ENCODE data around the gene LRRC49.

Gene LRRC49

DNA sequence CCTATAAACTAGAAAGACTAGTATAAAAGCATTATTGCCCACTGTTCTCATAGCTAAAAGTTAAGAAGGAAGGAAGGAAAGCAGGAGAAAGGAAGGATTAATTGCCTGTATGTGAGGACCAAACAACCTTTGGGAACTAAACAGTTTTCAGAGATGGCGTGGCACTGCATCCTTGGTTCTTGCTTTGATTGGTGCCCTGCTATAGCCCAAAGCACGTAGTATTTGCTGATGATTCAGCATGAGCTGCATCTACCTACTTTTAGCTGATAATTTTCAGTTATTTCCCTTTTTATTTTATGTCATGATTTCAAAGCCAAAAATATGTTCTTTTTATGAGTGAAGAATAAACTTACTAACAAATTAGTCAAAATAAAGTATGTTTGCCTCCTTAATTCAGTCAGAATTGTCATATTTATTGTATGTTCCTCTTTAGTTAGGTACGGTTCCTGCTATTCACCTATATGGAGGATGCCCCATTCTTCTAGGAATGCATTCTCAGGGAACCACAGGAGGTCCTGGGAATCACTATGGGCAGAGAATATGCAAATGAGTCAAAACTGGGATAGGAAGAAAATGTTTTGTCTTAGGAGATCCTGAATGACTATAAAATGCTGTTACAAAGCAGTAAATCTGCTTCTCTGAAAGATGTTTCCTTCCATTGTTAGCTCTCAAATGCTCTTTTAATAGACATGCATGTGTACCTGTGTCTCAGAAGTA is 157.2 kb downstream of the LRRC49 start:
- DNase-seq (ENCODE audit: low read depth in 1 of 2, low spot score in 1 of 2), result no peak

DNA sequence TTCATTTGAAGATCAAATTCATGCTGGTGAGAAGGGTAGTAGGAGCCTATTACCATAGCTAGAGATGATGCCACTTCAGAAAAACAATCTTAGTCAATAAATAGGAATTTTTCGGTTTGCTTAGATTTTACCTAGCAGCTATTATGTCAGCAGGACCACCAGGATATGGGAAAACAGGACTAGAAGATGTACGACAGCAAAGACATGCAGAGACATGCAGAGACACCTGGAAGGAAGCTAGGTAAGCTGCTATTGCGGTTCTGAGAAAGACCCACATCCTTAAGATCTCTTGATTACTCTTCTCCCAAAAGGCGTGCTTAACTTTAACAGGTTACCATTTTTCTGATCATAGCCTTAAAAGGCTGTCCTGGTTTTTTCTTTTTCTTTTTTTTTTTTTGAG is 157.8 kb downstream of the LRRC49 start:
- no peak for DNase-seq (ENCODE audit: low read depth in 1 of 2, low spot score in 1 of 2)

GRCh38 chr15:71051539-71051938 is 158.9 kb downstream of the LRRC49 start:
- DNase-seq (ENCODE audit: low read depth in 1 of 2, low spot score in 1 of 2), result no peak

GRCh38 chr15:71052356-71052755 is 159.7 kb downstream of the LRRC49 start:
- no peak for DNase-seq (ENCODE audit: low read depth in 1 of 2, low spot score in 1 of 2)

DNA sequence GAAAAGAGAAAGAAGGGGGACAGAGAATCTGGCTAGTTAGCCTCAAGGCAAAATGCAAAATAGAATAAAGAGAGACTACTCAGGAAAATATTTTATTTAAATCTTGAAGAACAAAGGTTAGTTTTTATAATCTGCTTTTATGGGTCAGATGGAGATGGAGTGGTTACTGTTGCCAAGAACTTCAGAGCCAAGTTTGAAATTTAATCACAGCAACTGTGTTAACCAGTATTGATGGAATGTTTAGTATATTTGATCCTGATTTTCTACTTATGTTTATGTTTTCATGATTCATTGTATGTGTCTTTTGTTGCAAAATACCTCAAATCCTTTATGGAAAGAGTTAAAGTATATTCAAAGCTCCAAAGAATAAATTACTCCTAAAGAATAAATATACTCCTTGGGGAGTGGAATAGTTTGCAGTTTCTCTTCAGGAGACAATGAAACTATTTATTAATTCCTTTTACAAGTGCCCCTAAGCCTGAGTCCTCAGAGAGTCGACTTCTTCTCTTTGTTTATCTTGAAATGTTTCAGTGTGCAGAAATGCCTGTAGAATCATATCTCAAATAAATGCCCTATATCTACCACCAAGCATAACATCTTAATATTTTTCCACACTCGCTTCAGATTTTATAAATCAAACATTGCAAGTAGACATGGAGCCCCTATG is 161.8 kb downstream of the LRRC49 start:
- DNase-seq (ENCODE audit: low read depth in 1 of 2, low spot score in 1 of 2), result no peak

- no peak for DNase-seq (ENCODE audit: low read depth in 1 of 2, low spot score in 1 of 2)
Measured at GRCh38 chr15:71055461-71055860, 162.8 kb downstream of the LRRC49 start.

- no peak for DNase-seq (ENCODE audit: low read depth in 1 of 2, low spot score in 1 of 2)
Measured at GRCh38 chr15:71056111-71056510, 163.5 kb downstream of the LRRC49 start.

DNA sequence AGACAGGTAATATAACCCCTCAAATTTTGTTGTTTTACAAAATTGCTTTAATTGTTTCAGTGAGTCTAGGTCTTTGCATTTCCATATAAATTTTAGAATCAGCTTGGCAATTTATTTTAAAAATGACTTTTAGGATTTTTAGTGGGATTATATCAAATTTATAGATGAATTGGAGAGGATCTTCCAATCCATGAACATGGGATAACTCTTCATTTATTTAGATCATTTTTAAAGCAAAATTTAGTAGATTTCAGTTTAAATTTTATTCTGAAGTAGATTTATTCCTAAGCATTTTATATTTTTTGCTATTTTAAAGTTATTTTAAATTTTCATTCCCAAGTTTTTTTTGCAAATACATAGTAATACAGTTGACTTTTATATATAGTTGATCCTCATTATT is 164.5 kb downstream of the LRRC49 start:
- DNase-seq (ENCODE audit: low read depth in 1 of 2, low spot score in 1 of 2), result no peak

GRCh38 chr15:71057581-71057980 is 165.0 kb downstream of the LRRC49 start:
- no peak for DNase-seq (ENCODE audit: low read depth in 1 of 2, low spot score in 1 of 2)

- no peak for DNase-seq (ENCODE audit: low read depth in 1 of 2, low spot score in 1 of 2)
Measured at GRCh38 chr15:71060983-71061382, 168.4 kb downstream of the LRRC49 start.

DNA sequence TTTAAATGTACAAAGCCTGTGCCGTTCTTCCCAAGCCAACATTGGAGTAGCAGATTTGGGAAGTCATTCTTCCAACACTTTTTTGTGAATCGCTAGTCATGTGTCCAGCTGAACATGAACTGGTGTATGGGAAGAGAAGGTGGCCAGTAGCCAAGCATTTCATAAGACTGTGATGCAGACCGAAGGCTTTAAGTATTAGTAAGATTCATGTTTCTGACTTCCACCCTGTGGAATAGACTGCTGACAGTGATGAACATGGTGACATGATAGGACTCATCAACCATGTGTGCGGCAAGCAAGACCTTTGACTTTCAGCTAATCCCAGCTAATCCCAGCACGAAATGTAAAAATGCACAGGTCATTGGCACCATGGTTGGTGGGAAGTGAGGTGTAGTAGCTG is 174.4 kb downstream of the LRRC49 start:
- no peak for DNase-seq (ENCODE audit: low read depth in 1 of 2, low spot score in 1 of 2)

GRCh38 chr15:71069693-71070092 is 177.1 kb downstream of the LRRC49 start:
- no peak for DNase-seq (ENCODE audit: low read depth in 1 of 2, low spot score in 1 of 2)

DNA sequence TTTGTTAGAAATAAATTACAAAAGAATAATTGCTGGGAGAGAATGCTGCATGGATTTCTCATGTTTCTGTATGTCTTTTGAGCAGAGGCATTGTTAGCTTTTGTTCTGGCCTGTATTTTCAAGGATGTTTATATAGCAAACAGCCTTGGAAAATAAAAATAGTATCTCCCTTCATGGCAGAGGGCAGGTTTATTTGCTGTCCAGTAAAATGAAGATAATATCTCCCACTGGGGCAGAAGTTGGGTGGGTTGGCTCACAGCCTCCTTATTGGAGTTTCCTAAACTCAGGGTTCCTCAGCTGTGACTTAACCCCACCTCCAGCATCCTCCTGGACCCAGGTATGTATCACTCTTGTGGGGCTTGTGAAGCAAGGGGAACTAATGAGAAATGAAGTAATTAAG is 178.9 kb downstream of the LRRC49 start:
- no peak for DNase-seq (ENCODE audit: low read depth in 1 of 2, low spot score in 1 of 2)

GRCh38 chr15:71072423-71072822 is 179.8 kb downstream of the LRRC49 start:
- no peak for DNase-seq (ENCODE audit: low read depth in 1 of 2, low spot score in 1 of 2)

- DNase-seq (ENCODE audit: low read depth in 1 of 2, low spot score in 1 of 2), result no peak
Measured at GRCh38 chr15:71078506-71079207, 186.0 kb downstream of the LRRC49 start.

DNA sequence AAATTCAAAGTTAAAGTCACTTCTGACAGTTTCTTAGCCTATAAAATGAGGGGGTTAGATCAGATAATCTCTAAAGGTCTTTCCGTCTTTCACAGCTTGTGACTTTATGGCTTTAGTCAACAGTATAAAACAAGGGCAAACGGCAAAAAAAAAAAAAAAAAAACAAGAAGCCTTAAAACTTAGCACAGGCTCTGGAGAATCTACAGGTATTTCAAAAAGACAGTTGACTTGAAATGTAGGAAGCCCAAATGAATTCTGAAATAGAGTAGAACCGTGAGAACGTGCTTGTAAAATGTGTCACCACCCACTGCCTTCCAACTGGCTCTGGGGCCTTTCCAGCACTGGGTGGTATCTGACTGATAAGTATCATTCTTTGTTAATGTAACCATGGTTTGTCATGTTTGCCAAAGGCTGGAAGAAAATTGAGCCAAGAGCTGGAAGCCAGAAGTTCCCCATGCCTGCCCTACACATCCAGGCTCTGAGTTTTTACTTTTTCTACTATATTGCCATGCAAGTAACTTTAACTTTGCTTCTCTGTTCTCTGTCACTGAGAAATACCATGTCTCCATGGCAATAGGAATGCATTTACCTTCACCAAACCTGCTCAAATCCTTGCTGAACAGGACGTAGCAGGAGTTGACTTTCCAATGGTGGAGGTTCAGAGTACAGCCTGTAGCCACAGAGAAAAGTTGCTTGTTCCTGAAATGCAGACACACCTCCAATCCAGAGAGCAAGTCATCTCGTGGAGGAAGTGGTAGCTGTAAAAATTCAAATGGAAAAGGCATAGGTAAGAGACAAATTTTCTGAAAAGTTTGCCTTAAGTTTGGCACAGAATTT is 186.8 kb downstream of the LRRC49 start:
- no peak for DNase-seq (ENCODE audit: low read depth in 1 of 2, low spot score in 1 of 2)

DNA sequence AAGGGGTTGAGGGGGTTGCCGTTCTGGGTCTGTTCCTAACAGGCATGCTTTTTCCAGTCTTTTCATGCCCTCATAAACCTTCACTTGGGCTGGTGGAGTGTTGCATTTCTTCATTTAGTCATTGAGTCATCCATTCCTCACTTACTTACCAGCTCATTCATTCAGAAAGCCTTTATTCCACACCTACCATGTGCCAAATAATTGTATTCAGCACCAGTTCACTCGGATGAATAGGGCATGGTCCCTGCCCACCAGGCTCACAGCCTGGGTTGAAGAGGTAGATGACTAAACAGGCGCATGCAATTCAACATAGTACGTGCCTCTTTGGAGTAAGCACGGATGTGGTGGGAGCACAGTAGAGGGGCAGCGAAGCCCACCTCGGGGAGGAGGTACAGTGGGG is 187.5 kb downstream of the LRRC49 start:
- no peak for DNase-seq (ENCODE audit: low read depth in 1 of 2, low spot score in 1 of 2)

GRCh38 chr15:71080705-71081104 is 188.1 kb downstream of the LRRC49 start:
- DNase-seq (ENCODE audit: low read depth in 1 of 2, low spot score in 1 of 2), result no peak

- DNase-seq (ENCODE audit: low read depth in 1 of 2, low spot score in 1 of 2), result no peak
Measured at GRCh38 chr15:71082803-71083202, 190.2 kb downstream of the LRRC49 start.

DNA sequence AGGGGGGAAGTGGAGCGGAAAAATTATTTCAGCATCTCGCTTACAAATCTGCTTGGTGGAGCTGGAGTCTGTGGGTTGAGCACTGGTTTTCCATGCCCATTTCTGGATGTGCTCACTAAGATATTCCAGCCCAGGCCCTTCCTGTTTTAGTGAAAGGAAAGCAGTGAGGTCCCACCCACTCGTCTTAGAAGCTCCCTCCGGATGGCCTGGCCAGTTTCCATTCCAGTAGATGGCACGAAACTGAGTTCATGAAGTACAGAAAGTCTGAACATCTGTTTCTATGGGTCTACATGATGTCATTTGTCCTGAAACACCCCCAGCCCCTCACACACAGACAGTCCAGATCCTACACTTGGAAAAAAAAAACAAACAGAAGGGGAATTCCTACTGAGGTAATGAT is 190.7 kb downstream of the LRRC49 start:
- no peak for DNase-seq (ENCODE audit: low read depth in 1 of 2, low spot score in 1 of 2)

GRCh38 chr15:71084264-71084663 is 191.6 kb downstream of the LRRC49 start:
- DNase-seq (ENCODE audit: low read depth in 1 of 2, low spot score in 1 of 2), result no peak

Data from stimulated activated CD4-positive, alpha-beta T cell treated with anti-CD3 and anti-CD28 coated beads, Interleukin-15, amount 100 ng/mL, for 1 hour (primary cell).